OCI-LY1 (cell line): ENCODE data around the gene VIT.

Experiments
- H2AFZ ChIP-seq: fragments of 200-600 bp; sonication (generic), shearing (Covaris generic); 2 replicates; pipeline ENCODE4 v1.6.0; 2014; ENCODE audit warnings: antibody characterized with exemption, mild to moderate bottlenecking, low read length
- H3F3A ChIP-seq: fragments of 200-600 bp; sonication (generic), shearing (Covaris generic); 2 replicates; pipeline ENCODE4 v1.6.0; 2014; ENCODE audit warnings: mild to moderate bottlenecking, antibody characterized with exemption, low read length, moderate library complexity; ENCODE audit not compliant: insufficient read depth
- H3K27ac ChIP-seq: fragments of 200-600 bp; sonication (generic); 2 replicates; pipeline ENCODE4 v1.5.1; 2014; ENCODE audit warnings: low read length, mixed run types, mild to moderate bottlenecking, low read depth; ENCODE audit not compliant: poor library complexity, severe bottlenecking
- H3K27me3 ChIP-seq: fragments of 200-600 bp; sonication (generic); 2 replicates; pipeline ENCODE4 v1.6.0; 2014; ENCODE audit warnings: antibody characterized with exemption, mild to moderate bottlenecking, low read length, moderate library complexity; ENCODE audit not compliant: insufficient read depth
- H3K36me3 ChIP-seq: fragments of 200-600 bp; sonication (generic); 2 replicates; pipeline ENCODE4 v1.6.1; 2014; ENCODE audit warnings: mild to moderate bottlenecking, antibody characterized with exemption, low read length, moderate library complexity, mixed read lengths; ENCODE audit not compliant: insufficient read depth
- H3K4me1 ChIP-seq: fragments of 200-600 bp; sonication (generic); 2 replicates; pipeline ENCODE4 v1.5.1; 2014; ENCODE audit warnings: mild to moderate bottlenecking, low read length, moderate library complexity; ENCODE audit not compliant: insufficient read depth, severe bottlenecking
- H3K4me2 ChIP-seq: fragments of 200-600 bp; sonication (generic), shearing (Covaris generic); 2 replicates; pipeline ENCODE4 v1.6.1; 2014; ENCODE audit warnings: low read length
- H3K4me3 ChIP-seq: fragments of 200-600 bp; sonication (generic); 2 replicates; pipeline ENCODE4 v1.5.1; 2014; ENCODE audit warnings: low read length, low read depth, mild to moderate bottlenecking, mixed read lengths; ENCODE audit not compliant: poor library complexity, severe bottlenecking
- H3K79me2 ChIP-seq: fragments of 200-600 bp; shearing (Covaris generic); 2 replicates; pipeline ENCODE4 v1.6.1; 2016; ENCODE audit warnings: mixed run types, low read length, mixed read lengths; ENCODE audit not compliant: insufficient read depth
- H3K9ac ChIP-seq: fragments of 200-600 bp; sonication (generic), shearing (Covaris generic); 2 replicates; pipeline ENCODE4 v1.6.1; 2014; ENCODE audit warnings: mild to moderate bottlenecking, low read length, mixed read lengths
- H3K9me2 ChIP-seq: fragments of 200-600 bp; sonication (generic), shearing (Covaris generic); 2 replicates; pipeline ENCODE4 v1.6.1; 2014; ENCODE audit warnings: low read depth, mild to moderate bottlenecking, low read length, mixed read lengths
- H3K9me3 ChIP-seq: fragments of 200-600 bp; shearing (Covaris generic); 2 replicates; pipeline ENCODE4 v1.6.1; 2014; ENCODE audit warnings: low read length, mixed read lengths
- H4K20me1 ChIP-seq: fragments of 200-600 bp; sonication (generic), shearing (Covaris generic); 2 replicates; pipeline ENCODE4 v1.6.0; 2016; ENCODE audit warnings: mild to moderate bottlenecking, low read length; ENCODE audit not compliant: insufficient read depth
- EZH2 ChIP-seq: fragments of 200-600 bp; sonication (generic), shearing (Covaris generic); IDR thresholded peaks from 2 replicates; pipeline ENCODE4 v1.8.0; 2017; ENCODE audit warnings: borderline replicate concordance, mixed run types, mild to moderate bottlenecking, antibody characterized with exemption, low read length, moderate library complexity, mixed read lengths
- TF ChIP-seq, protein P1 (sequence below): fragments of 200-600 bp; sonication (generic), shearing (Covaris generic); IDR thresholded peaks from 2 replicates; pipeline ENCODE4 v1.5.1; 2017; ENCODE audit warnings: mild to moderate bottlenecking, antibody characterized with exemption, low read length, moderate library complexity, mixed read lengths

Gene VIT

DNA sequence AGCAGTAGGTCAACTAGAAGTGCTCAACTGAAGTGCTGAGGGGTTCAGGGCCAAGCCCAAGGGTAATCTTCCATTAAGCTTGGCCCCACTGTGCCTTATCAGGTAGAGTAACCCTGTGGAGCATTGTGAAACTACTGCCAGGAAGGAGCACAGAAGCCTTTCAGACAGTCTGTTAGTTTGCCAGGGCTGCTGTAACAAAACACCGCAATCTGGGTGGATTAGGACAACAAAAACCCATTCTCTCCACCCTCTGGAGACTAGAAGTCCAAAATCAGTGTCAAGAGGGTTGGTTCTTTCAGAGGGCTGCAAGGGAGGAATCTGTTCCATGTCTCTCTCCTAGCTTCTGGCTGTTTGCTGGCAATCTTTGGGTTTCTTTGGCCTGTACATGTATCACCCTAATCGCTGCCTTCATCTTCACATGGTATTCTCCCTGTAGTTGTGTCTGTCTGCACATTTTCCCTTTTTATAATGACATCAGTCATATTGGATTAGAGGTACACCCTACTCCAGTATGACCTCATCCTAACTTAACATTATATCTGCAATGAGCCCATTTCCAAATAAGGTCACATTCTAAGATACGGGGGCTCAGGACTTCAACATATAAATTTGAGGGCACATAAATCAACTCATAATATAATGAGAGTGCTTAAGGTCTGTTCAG is 21.2 kb downstream of the VIT start:
- no peak overlapping the region for H3K9ac ChIP-seq
- H4K20me1 ChIP-seq, result no peaks in the 10 kb centered on the region
- no peaks in the 10 kb centered on the region for H3K9me2 ChIP-seq
- no peak for TF ChIP-seq EZH2
- TF ChIP-seq, protein P1, sequence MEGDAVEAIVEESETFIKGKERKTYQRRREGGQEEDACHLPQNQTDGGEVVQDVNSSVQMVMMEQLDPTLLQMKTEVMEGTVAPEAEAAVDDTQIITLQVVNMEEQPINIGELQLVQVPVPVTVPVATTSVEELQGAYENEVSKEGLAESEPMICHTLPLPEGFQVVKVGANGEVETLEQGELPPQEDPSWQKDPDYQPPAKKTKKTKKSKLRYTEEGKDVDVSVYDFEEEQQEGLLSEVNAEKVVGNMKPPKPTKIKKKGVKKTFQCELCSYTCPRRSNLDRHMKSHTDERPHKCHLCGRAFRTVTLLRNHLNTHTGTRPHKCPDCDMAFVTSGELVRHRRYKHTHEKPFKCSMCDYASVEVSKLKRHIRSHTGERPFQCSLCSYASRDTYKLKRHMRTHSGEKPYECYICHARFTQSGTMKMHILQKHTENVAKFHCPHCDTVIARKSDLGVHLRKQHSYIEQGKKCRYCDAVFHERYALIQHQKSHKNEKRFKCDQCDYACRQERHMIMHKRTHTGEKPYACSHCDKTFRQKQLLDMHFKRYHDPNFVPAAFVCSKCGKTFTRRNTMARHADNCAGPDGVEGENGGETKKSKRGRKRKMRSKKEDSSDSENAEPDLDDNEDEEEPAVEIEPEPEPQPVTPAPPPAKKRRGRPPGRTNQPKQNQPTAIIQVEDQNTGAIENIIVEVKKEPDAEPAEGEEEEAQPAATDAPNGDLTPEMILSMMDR, result no peak
- H3K27ac ChIP-seq, result no peak overlapping the region
- H3K9me3 ChIP-seq, result no peaks in the 10 kb centered on the region
- no peak overlapping the region for H3K4me2 ChIP-seq
- H3K79me2 ChIP-seq, result no peaks in the 10 kb centered on the region
- H2AFZ ChIP-seq, result no peak overlapping the region
- no peak overlapping the region for H3K4me3 ChIP-seq
- no peaks in the 10 kb centered on the region for H3K27me3 ChIP-seq
- no peaks in the 10 kb centered on the region for H3K36me3 ChIP-seq
- no peaks in the 10 kb centered on the region for H3F3A ChIP-seq
- no peaks in the 10 kb centered on the region for H3K4me1 ChIP-seq

DNA sequence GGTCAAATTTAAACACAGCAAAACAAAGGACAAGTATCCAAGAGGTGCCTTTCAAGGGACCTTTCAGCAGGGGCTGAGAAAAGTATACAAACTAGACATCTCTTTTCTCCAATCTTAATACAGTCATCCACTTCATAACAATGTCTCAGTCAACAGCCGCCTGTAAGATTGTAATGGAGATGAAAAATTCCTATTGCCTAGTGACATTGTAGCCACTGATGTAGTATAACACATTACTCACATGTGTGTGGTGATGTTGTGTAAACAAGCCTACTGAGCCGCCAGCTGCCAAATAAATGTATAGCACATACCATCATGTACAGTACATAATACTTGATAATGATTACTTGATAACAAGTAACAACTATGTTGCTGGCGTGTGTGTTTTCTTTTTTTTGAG is 31.0 kb downstream of the VIT start:
- Histone ChIP-seq H3K36me3 (no peaks in the 10 kb centered on the region), H3K27me3 (peaks cover 4% of the 10 kb centered on the region; the same call in 1 of the 2 replicates), H3K9me2 (no peaks in the 10 kb centered on the region), H3K27ac (no peak overlapping the region), H3K4me1 (no peaks in the 10 kb centered on the region), H3K4me3 (no peak overlapping the region), H3K9me3 (peaks cover 4% of the 10 kb centered on the region; the same call in 1 of the 2 replicates), H3F3A (no peaks in the 10 kb centered on the region), H2AFZ (no peak overlapping the region), H3K79me2 (no peaks in the 10 kb centered on the region), H3K9ac (no peak overlapping the region), H4K20me1 (no peaks in the 10 kb centered on the region), H3K4me2 (no peak overlapping the region)
- no peak for TF ChIP-seq EZH2

DNA sequence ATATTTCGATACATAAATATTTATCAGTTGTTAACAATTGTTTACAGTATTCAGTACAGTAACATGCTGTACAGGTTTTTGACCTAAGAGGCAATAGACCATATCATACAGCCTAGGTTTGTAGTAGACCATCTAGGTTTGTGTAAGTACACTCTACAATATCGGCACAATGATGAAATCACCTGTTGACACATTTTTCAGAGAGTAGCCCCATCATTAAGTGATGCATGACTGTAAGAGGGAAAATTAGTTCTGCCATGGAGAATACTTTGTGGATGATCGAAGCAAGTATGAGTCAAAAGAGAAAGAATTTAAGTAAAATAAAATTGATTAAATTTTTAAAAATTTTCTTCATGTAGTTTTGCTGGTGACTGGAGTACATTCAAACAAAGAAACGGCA is 32.6 kb downstream of the VIT start:
- TF ChIP-seq EZH2, result no peak
- TF ChIP-seq, protein P1, result no peak
- no peak overlapping the region for H3K4me2 ChIP-seq
- peaks cover 4% of the 10 kb centered on the region; the same call in 1 of the 2 replicates for H3K9me3 ChIP-seq
- no peak overlapping the region for H3K9ac ChIP-seq
- peaks cover 4% of the 10 kb centered on the region; the same call in 1 of the 2 replicates for H3K27me3 ChIP-seq
- no peak overlapping the region for H3K27ac ChIP-seq
- no peak overlapping the region for H2AFZ ChIP-seq
- no peaks in the 10 kb centered on the region for H4K20me1 ChIP-seq
- H3K36me3 ChIP-seq, result no peaks in the 10 kb centered on the region
- no peaks in the 10 kb centered on the region for H3K4me1 ChIP-seq
- H3F3A ChIP-seq, result no peaks in the 10 kb centered on the region
- no peaks in the 10 kb centered on the region for H3K9me2 ChIP-seq
- no peak overlapping the region for H3K4me3 ChIP-seq
- no peaks in the 10 kb centered on the region for H3K79me2 ChIP-seq
